Thyroid gland (tissue), 4 donors: ENCODE measurements around the gene MMUT. TPM values are rescaled to one million over a fixed set of nuclear protein-coding genes. Genes with fewer than 3 reads are reported as not detected.
"Not testable (repeated sequence)": the region's sequence is repeated elsewhere in the genome, so short reads cannot be mapped to it uniquely, and the experiment has no call there.

Experiments
- DNase-seq, 2 donors: peaks; one replicate each; pipeline ENCODE4 v3.0.0-alpha.2; 2019
- H3K27ac ChIP-seq, 3 donors: fragments of 200-600 bp; sonication (generic); 1 replicate in 2 of 3; 2 replicates in 1 of 3; pipeline ENCODE4 v1.5.1; 2016 to 2019; ENCODE audit warnings: mild to moderate bottlenecking in 1 of 3, moderate library complexity in 1 of 3
- H3K27me3 ChIP-seq: fragments of 200-600 bp; sonication (generic); one replicate; pipeline ENCODE4 v1.5.1; 2019
- H3K36me3 ChIP-seq, 2 donors: fragments of 200-600 bp; sonication (generic); one replicate each; pipeline ENCODE4 v1.5.1; 2016 to 2019
- H3K4me1 ChIP-seq, 2 donors: fragments of 200-600 bp; sonication (generic); one replicate each; pipeline ENCODE4 v1.5.1; 2017 to 2019
- H3K4me3 ChIP-seq, 3 donors: fragments of 200-600 bp; sonication (generic); replicated peaks in 1 of 3; 1 replicate in 2 of 3; 2 replicates in 1 of 3; pipeline ENCODE4 v1.5.1; 2016; ENCODE audit warnings: mild to moderate bottlenecking in 1 of 3
- H3K9me3 ChIP-seq: fragments of 200-600 bp; sonication (generic); one replicate; pipeline ENCODE4 v1.5.1; 2017
- POLR2A ChIP-seq, 2 donors: fragments of 450-650 bp; IDR thresholded peaks; one replicate each; pipeline ENCODE4 v1.6.1; 2017; ENCODE audit warnings: antibody characterized with exemption in 2 of 2, mild to moderate bottlenecking in 2 of 2, moderate library complexity in 1 of 2
- WGBS, 2 donors: methylation state at CpG; one replicate each; pipeline ENCODE4 v1.1.5; 2017; 5-methylcytosine and 5-hydroxymethylcytosine counted together
- intact Hi-C: fragments of 100-400 bp; cut with DNase I; formaldehyde crosslinking; loops from one replicate; pipeline ENCODE4 v1.15.1; 2023
- total RNA-seq, 4 donors: library from RNA; depleted of rRNA; stranded (reverse); fragments of >200 nt; gene quantifications; one replicate each; pipeline ENCODE4 v1.2.3, GENCODE V29; 2016
- TF ChIP-seq, protein P1 (sequence below), 6 experiments: fragments of 200-600 bp in 3 of 6; fragments of 450-650 bp in 3 of 6; sonication (generic) in 3 of 6; IDR thresholded peaks; one replicate each; pipeline ENCODE4 v1.5.1; 2016 to 2019; ENCODE audit warnings: antibody characterized with exemption in 6 of 6, mild to moderate bottlenecking in 2 of 6, inconsistent platforms in 1 of 6, moderate library complexity in 1 of 6

The MMUT gene
- total RNA-seq, 4 donors from 2014 or later, result 15.3 to 26.7 (median 20.9) TPM

GRCh38 chr6:49499126-49499525 lies 36.1 kb upstream of the MMUT start:
- H3K27ac ChIP-seq, result no peak overlapping the region

GRCh38 chr6:49497304-49497703 lies 34.3 kb upstream of the MMUT start:
- no peak overlapping the region for H3K4me3 ChIP-seq
- no peaks in the 10 kb centered on the region for H3K27me3 ChIP-seq
- 78 to 92% methylated on average over 3 of the region's 3 CpGs for WGBS, 2 donors
- no peak for TF ChIP-seq POLR2A (IDR thresholded peaks at IDR 0.05)
- TF ChIP-seq, protein P1, sequence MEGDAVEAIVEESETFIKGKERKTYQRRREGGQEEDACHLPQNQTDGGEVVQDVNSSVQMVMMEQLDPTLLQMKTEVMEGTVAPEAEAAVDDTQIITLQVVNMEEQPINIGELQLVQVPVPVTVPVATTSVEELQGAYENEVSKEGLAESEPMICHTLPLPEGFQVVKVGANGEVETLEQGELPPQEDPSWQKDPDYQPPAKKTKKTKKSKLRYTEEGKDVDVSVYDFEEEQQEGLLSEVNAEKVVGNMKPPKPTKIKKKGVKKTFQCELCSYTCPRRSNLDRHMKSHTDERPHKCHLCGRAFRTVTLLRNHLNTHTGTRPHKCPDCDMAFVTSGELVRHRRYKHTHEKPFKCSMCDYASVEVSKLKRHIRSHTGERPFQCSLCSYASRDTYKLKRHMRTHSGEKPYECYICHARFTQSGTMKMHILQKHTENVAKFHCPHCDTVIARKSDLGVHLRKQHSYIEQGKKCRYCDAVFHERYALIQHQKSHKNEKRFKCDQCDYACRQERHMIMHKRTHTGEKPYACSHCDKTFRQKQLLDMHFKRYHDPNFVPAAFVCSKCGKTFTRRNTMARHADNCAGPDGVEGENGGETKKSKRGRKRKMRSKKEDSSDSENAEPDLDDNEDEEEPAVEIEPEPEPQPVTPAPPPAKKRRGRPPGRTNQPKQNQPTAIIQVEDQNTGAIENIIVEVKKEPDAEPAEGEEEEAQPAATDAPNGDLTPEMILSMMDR (IDR thresholded peaks at IDR 0.05), result no peak
- intact Hi-C loops, result no loop called here
- H3K27ac ChIP-seq, result no peak overlapping the region
- no peaks in the 10 kb centered on the region for H3K9me3 ChIP-seq
- H3K4me1 ChIP-seq, result no peaks in the 10 kb centered on the region
- peaks cover 0 to 3% of the 10 kb centered on the region in 2 donors for H3K36me3 ChIP-seq
- no peak for DNase-seq

More at GRCh38 chr6:49499126-49499525, 36.1 kb upstream of the MMUT start:
- no peak for DNase-seq
- intact Hi-C loops, result no loop called here
- no peaks in the 10 kb centered on the region for H3K27me3 ChIP-seq
- H3K4me1 ChIP-seq, result no peaks in the 10 kb centered on the region
- TF ChIP-seq, protein P1 (IDR thresholded peaks at IDR 0.05), result no peak
- TF ChIP-seq POLR2A (IDR thresholded peaks at IDR 0.05), result no peak
- no peaks in the 10 kb centered on the region for H3K36me3 ChIP-seq
- no peaks in the 10 kb centered on the region for H3K9me3 ChIP-seq
- H3K4me3 ChIP-seq, result no peak overlapping the region
- 86 to 87% methylated on average over 1 of the region's 1 CpG for WGBS, 2 donors

GRCh38 chr6:49490633-49491032 lies 27.6 kb upstream of the MMUT start:
- intact Hi-C loops, result no loop called here
- Histone ChIP-seq H3K4me3 (no peak overlapping the region), H3K36me3 (peaks cover 7 to 10% of the 10 kb centered on the region in 2 donors), H3K27me3 (no peaks in the 10 kb centered on the region), H3K27ac (no peak overlapping the region), H3K9me3 (no peaks in the 10 kb centered on the region), H3K4me1 (no peaks in the 10 kb centered on the region)
- TF ChIP-seq POLR2A (IDR thresholded peaks at IDR 0.05), result no peak
- TF ChIP-seq, protein P1 (IDR thresholded peaks at IDR 0.05), result no peak
- no peak for DNase-seq
- 98% methylated on average over 4 of the region's 4 CpGs for WGBS, 2 donors

DNA sequence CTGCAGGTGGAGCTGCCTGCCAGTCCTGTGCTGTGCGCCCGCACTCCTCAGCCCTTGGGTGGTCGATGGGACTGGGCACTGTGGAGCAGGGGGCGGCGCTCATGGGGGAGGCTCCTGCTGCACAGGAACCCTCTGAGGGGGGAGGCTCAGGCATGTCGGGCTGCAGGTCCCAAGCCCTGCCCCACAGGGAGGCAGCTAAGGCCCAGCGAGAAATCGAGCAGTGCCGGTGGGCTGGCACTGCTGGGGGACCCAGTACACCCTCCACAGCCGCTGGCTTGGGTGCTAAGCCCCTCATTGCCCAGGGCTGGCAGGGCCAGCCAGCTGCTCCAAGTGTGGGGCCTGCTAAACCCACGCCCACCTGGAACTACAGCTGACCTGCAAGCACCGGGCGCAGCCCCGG lies 20.3 kb upstream of the MMUT start:
- 83 to 91% methylated on average over 4 of the region's 14 CpGs for WGBS, 2 donors
- H3K4me3 ChIP-seq, intact Hi-C loops: not testable (repeated sequence)

GRCh38 chr6:49481846-49482245 lies 18.8 kb upstream of the MMUT start:
- H3K4me1 ChIP-seq, intact Hi-C loops, H3K27ac ChIP-seq, H3K9me3 ChIP-seq, DNase-seq, H3K27me3 ChIP-seq, H3K36me3 ChIP-seq, H3K4me3 ChIP-seq: not testable (repeated sequence)
- WGBS, 2 donors, result 100% methylated on average over 2 to 7 of the region's 22 CpGs

More for the DNA sequence above, 20.3 kb upstream of the MMUT start:
- H3K27ac ChIP-seq, H3K36me3 ChIP-seq, H3K9me3 ChIP-seq, DNase-seq, H3K27me3 ChIP-seq, H3K4me1 ChIP-seq: not testable (repeated sequence)

DNA sequence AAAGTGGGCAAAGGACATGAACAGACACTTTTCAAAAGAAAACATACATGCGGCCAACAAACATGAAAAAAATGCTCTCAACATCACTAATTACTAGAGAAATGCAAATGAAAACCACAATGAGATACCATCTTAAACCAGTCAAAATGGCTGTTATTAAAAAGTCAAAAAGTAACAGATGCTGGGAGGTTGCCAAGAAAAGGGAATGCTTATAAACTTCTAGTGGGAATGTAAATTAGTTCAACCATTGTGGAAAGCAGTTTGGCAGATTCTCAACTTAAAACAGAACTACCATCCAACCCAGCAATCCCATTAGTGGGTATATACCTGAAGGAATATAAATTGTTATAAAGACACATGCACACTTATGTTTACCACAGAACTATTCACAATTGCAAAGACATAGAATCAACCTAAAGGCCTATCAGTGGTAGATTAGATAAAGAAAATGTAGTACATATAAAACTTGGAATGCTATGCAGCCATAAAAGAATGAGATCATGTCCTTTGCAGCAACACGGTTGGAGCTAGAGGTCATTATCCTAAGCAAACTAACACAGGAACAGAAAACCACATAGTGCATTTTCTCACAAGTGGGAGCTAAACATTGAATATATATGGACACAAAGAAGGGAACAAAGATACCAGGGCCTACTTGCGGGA lies 16.4 kb upstream of the MMUT start:
- no peak for TF ChIP-seq POLR2A (IDR thresholded peaks at IDR 0.05)
- TF ChIP-seq, protein P1 (IDR thresholded peaks at IDR 0.05), result no peak
- Histone ChIP-seq H3K36me3 (no peaks in the 10 kb centered on the region), H3K27me3 (no peaks in the 10 kb centered on the region), H3K4me3 (no peak overlapping the region), H3K4me1 (no peaks in the 10 kb centered on the region), H3K27ac (no peak overlapping the region), H3K9me3 (no peaks in the 10 kb centered on the region)
- 95% methylated on average over 3 of the region's 3 CpGs for WGBS, 2 donors
- no peak for DNase-seq
- intact Hi-C loops, result no loop called here

DNA sequence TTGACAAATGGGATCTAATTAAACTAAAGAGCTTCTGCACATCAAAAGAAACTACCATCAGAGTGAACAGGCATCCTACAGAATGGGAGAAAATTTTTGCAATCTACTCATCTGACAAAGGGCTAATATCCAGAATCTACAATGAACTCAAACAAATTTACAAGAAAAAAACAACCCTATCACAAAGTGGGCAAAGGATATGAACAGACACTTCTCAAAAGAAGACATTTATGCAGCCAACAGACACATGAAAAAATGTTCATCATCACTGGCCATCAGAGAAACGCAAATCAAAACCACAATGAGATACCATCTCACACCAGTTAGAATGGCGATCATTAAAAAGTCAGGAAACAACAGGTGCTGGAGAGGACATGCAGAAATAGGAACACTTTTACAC lies 13.5 kb upstream of the MMUT start:
- intact Hi-C loops, H3K4me1 ChIP-seq: not testable (repeated sequence)
- WGBS, 2 donors, result 97 to 100% methylated on average over 2 of the region's 2 CpGs

More for the DNA sequence above, 13.5 kb upstream of the MMUT start:
- H3K27ac ChIP-seq, H3K4me3 ChIP-seq, DNase-seq, H3K9me3 ChIP-seq, H3K36me3 ChIP-seq, H3K27me3 ChIP-seq: not testable (repeated sequence)
